Activated B cell treated with CpG ODN at 0.5 μM for 24 hours (primary cell): ENCODE measurements around the gene CNTNAP2. TPM values are rescaled to one million over a fixed set of nuclear protein-coding genes. Genes with fewer than 3 reads are reported as not detected.

Experiments used
- ATAC-seq: fragments of 200-7000 bp; cut with Tn5 transposase; one replicate; pipeline ENCODE4 v1.10.0; 2021; ENCODE audit warnings: low read depth, mild to moderate bottlenecking, moderate library complexity
- CTCF ChIA-PET: fragments of 350-600 bp; sonication (Branson Sonifier 250); formaldehyde crosslinking; loops from one replicate; lab custom pipeline; 2021; ENCODE audit warnings: antibody characterized with exemption; lab: Charles Lee
- POLR2A ChIA-PET: fragments of 350-600 bp; sonication (Branson Sonifier 250); formaldehyde crosslinking; loops from one replicate; lab custom pipeline; 2021; ENCODE audit warnings: antibody characterized with exemption; lab: Charles Lee
- DNase-seq: peaks from one replicate; pipeline ENCODE4 v3.0.0; 2022
- H3K27ac Mint-ChIP-seq: one replicate; pipeline ENCODE4 v1.8.0; 2020; ENCODE audit warnings: mixed read lengths
- H3K27me3 Mint-ChIP-seq: one replicate; pipeline ENCODE4 v1.8.0; 2021; ENCODE audit warnings: mixed read lengths
- H3K36me3 Mint-ChIP-seq: one replicate; pipeline ENCODE4 v1.8.0; 2021; ENCODE audit warnings: low read depth, mixed read lengths
- H3K4me1 Mint-ChIP-seq: one replicate; pipeline ENCODE4 v1.8.0; 2021; ENCODE audit warnings: mixed read lengths
- H3K4me3 Mint-ChIP-seq: one replicate; pipeline ENCODE4 v1.8.0; 2020; ENCODE audit warnings: mild to moderate bottlenecking, mixed read lengths
- H3K9me3 Mint-ChIP-seq: one replicate; pipeline ENCODE4 v1.8.0; 2020; ENCODE audit warnings: mixed read lengths
- CTCF ChIP-seq: fragments of 200-600 bp; IDR thresholded peaks from one replicate; pipeline ENCODE4 v1.8.0; 2022; ENCODE audit warnings: antibody characterized with exemption, mild to moderate bottlenecking
- intact Hi-C: fragments of 100-400 bp; cut with micrococcal nuclease; formaldehyde crosslinking; loops from one replicate; pipeline ENCODE4 v1.15.1; 2024
- total RNA-seq: library from RNA; stranded (reverse); gene quantifications from 2 replicates; pipeline ENCODE4 v1.2.3, GENCODE V29; 2022

CNTNAP2 gene
- total RNA-seq, 1 donor from 2014 or later: 0.84 TPM

GRCh38 chr7:147304376-147304775, 1187.8 kb downstream of the CNTNAP2 start:
- ChIA-PET POLR2A (no interaction called here), CTCF (no interaction called here)
- Mint-ChIP-seq H3K4me1 (no peaks in the 10 kb centered on the region), H3K4me3 (no peak overlapping the region), H3K27me3 (no peaks in the 10 kb centered on the region), H3K27ac (no peak overlapping the region), H3K9me3 (peaks cover 10% of the 10 kb centered on the region), H3K36me3 (no peaks in the 10 kb centered on the region)
- ATAC-seq (no peak), DNase-seq (no peak)
- no peak for TF ChIP-seq CTCF
- intact Hi-C loops: no loop called here

- ChIA-PET CTCF (no interaction called here), POLR2A (no interaction called here)
- no peak for ATAC-seq
- Mint-ChIP-seq H3K27ac (no peak overlapping the region), H3K4me3 (no peak overlapping the region), H3K9me3 (peaks cover 12% of the 10 kb centered on the region), H3K27me3 (no peaks in the 10 kb centered on the region), H3K36me3 (no peaks in the 10 kb centered on the region), H3K4me1 (no peaks in the 10 kb centered on the region)
- no peak for TF ChIP-seq CTCF
- no peak for DNase-seq
- intact Hi-C loops: no loop called here
Measured at GRCh38 chr7:147305827-147306226, 1189.2 kb downstream of the CNTNAP2 start.

- Mint-ChIP-seq H3K4me3 (no peak overlapping the region), H3K36me3 (no peaks in the 10 kb centered on the region), H3K27ac (no peak overlapping the region), H3K4me1 (no peaks in the 10 kb centered on the region), H3K9me3 (peaks cover 12% of the 10 kb centered on the region), H3K27me3 (no peaks in the 10 kb centered on the region)
- POLR2A ChIA-PET: no interaction called here
- intact Hi-C loops: no loop called here
- ATAC-seq: no peak
- CTCF ChIA-PET: no interaction called here
- DNase-seq: no peak
- TF ChIP-seq CTCF: no peak
Measured at GRCh38 chr7:147308539-147308938, 1191.9 kb downstream of the CNTNAP2 start.

GRCh38 chr7:147311336-147311735, 1194.7 kb downstream of the CNTNAP2 start:
- ChIA-PET CTCF (no interaction called here), POLR2A (no interaction called here)
- no peaks in the 10 kb centered on the region for H3K36me3 Mint-ChIP-seq
- H3K4me1 Mint-ChIP-seq: no peaks in the 10 kb centered on the region
- ATAC-seq (no peak), DNase-seq (no peak)
- peaks cover 14% of the 10 kb centered on the region for H3K9me3 Mint-ChIP-seq
- intact Hi-C loops: no loop called here
- no peak overlapping the region for H3K4me3 Mint-ChIP-seq
- no peak for TF ChIP-seq CTCF
- no peaks in the 10 kb centered on the region for H3K27me3 Mint-ChIP-seq
- no peak overlapping the region for H3K27ac Mint-ChIP-seq

GRCh38 chr7:147321504-147321903, 1204.9 kb downstream of the CNTNAP2 start:
- no peak overlapping the region for H3K4me3 Mint-ChIP-seq
- H3K36me3 Mint-ChIP-seq: no peaks in the 10 kb centered on the region
- intact Hi-C loops: no loop called here
- no peak overlapping the region for H3K27ac Mint-ChIP-seq
- DNase-seq (no peak), ATAC-seq (no peak)
- no peaks in the 10 kb centered on the region for H3K27me3 Mint-ChIP-seq
- ChIA-PET CTCF (no interaction called here), POLR2A (no interaction called here)
- no peak for TF ChIP-seq CTCF
- no peaks in the 10 kb centered on the region for H3K4me1 Mint-ChIP-seq
- peaks cover 2% of the 10 kb centered on the region for H3K9me3 Mint-ChIP-seq
